ENCODE results near the gene EPHB1. TPM values are rescaled to one million over a fixed set of nuclear protein-coding genes. Genes with fewer than 3 reads are reported as not detected.

The EPHB1 gene
- total RNA-seq, 1 experiment from 2014 or later: 0.11 TPM

- Histone ChIP-seq H3K9me3 (ENCODE audit: low read depth, low read length, poor library complexity, severe bottlenecking) (no peaks in the 10 kb centered on the region), H3K4me3 (ENCODE audit: low read depth, low read length, poor library complexity, severe bottlenecking) (no peak overlapping the region), H3K36me3 (ENCODE audit: insufficient read depth, low read length, poor library complexity, severe bottlenecking) (no peaks in the 10 kb centered on the region), H3K4me1 (ENCODE audit: insufficient read depth, low read length, poor library complexity, severe bottlenecking) (no peaks in the 10 kb centered on the region), H3K27me3 (replicated peaks; ENCODE audit: insufficient read depth, low read depth, low read length, poor library complexity) (peaks cover 30% of the 10 kb centered on the region), H3K27ac (ENCODE audit: low read depth, low read length, poor library complexity, severe bottlenecking) (no peak overlapping the region)
- no peak for TF ChIP-seq EZH2 (IDR thresholded peaks at IDR 0.05; ENCODE audit: borderline replicate concordance, low read depth, low read length, poor library complexity, severe bottlenecking)
- TF ChIP-seq CTCF (conservative IDR thresholded peaks at IDR 0.05; ENCODE audit: low read depth, low read length): no peak
- POLR2A ChIA-PET (ENCODE audit: low non-redundant PET): no interaction called here
- intact Hi-C loops (cut with micrococcal nuclease; ENCODE audit: unreplicated experiment): no loop called here
- CTCF ChIA-PET: no interaction called here
- BruUV-seq (replicated peaks): no TSS peak
- DNase-seq (ENCODE audit: low spot score): no peak
These were observed 13.8 kb downstream of the EPHB1 start for GRCh38 chr3:134808835-134809234.

- no peaks in the 10 kb centered on the region for H3K4me1 ChIP-seq (ENCODE audit: insufficient read depth, low read length, poor library complexity, severe bottlenecking)
- DNase-seq (ENCODE audit: low spot score): no peak
- H3K27ac ChIP-seq (ENCODE audit: low read depth, low read length, poor library complexity, severe bottlenecking): no peak overlapping the region
- BruUV-seq (replicated peaks): no TSS peak
- no peak overlapping the region for H3K4me3 ChIP-seq (ENCODE audit: low read depth, low read length, poor library complexity, severe bottlenecking)
- intact Hi-C loops (cut with micrococcal nuclease; ENCODE audit: unreplicated experiment): no loop called here
- TF ChIP-seq CTCF (conservative IDR thresholded peaks at IDR 0.05; ENCODE audit: low read depth, low read length): no peak
- TF ChIP-seq EZH2 (IDR thresholded peaks at IDR 0.05; ENCODE audit: borderline replicate concordance, low read depth, low read length, poor library complexity, severe bottlenecking): no peak
- peaks cover 26% of the 10 kb centered on the region for H3K27me3 ChIP-seq (replicated peaks; ENCODE audit: insufficient read depth, low read depth, low read length, poor library complexity)
- POLR2A ChIA-PET (ENCODE audit: low non-redundant PET): no interaction called here
- CTCF ChIA-PET: no interaction called here
- H3K9me3 ChIP-seq (ENCODE audit: low read depth, low read length, poor library complexity, severe bottlenecking): no peaks in the 10 kb centered on the region
- H3K36me3 ChIP-seq (ENCODE audit: insufficient read depth, low read length, poor library complexity, severe bottlenecking): no peaks in the 10 kb centered on the region
These were observed 14.5 kb downstream of the EPHB1 start for GRCh38 chr3:134809427-134810051.

- Histone ChIP-seq H3K36me3 (ENCODE audit: insufficient read depth, low read length, poor library complexity, severe bottlenecking) (no peaks in the 10 kb centered on the region), H3K27ac (ENCODE audit: low read depth, low read length, poor library complexity, severe bottlenecking) (no peak overlapping the region), H3K9me3 (ENCODE audit: low read depth, low read length, poor library complexity, severe bottlenecking) (no peaks in the 10 kb centered on the region), H3K27me3 (replicated peaks; ENCODE audit: insufficient read depth, low read depth, low read length, poor library complexity) (peaks cover 29% of the 10 kb centered on the region), H3K4me3 (ENCODE audit: low read depth, low read length, poor library complexity, severe bottlenecking) (no peak overlapping the region), H3K4me1 (ENCODE audit: insufficient read depth, low read length, poor library complexity, severe bottlenecking) (no peaks in the 10 kb centered on the region)
- POLR2A ChIA-PET (ENCODE audit: low non-redundant PET): no interaction called here
- no peak for DNase-seq (ENCODE audit: low spot score)
- no TSS peak for BruUV-seq (replicated peaks)
- CTCF ChIA-PET: no interaction called here
- intact Hi-C loops (cut with micrococcal nuclease; ENCODE audit: unreplicated experiment): no loop called here
- TF ChIP-seq CTCF (conservative IDR thresholded peaks at IDR 0.05; ENCODE audit: low read depth, low read length) (no peak), EZH2 (IDR thresholded peaks at IDR 0.05; ENCODE audit: borderline replicate concordance, low read depth, low read length, poor library complexity, severe bottlenecking) (no peak)
These were observed 15.0 kb downstream of the EPHB1 start for GRCh38 chr3:134810052-134810435.

All from A673 (cell line).